HTERT RPE-1 (cell line): Measurements from ENCODE around the gene RUNX2.
"Not testable (repeated sequence)": the region's sequence is repeated elsewhere in the genome, so short reads cannot be mapped to it uniquely, and the experiment has no call there.

Experiments
- in situ Hi-C: fragments of 300-500 bp; cut with MboI; formaldehyde crosslinking; loops from 4 replicates; pipeline ENCODE4 v1.14.3; 2020; ENCODE audit warnings: low sequenced_read_pairs

The RUNX2 gene

GRCh38 chr6:45548657-45549515, 220.8 kb downstream of the RUNX2 start:
- in situ Hi-C loops = no loop called here

DNA sequence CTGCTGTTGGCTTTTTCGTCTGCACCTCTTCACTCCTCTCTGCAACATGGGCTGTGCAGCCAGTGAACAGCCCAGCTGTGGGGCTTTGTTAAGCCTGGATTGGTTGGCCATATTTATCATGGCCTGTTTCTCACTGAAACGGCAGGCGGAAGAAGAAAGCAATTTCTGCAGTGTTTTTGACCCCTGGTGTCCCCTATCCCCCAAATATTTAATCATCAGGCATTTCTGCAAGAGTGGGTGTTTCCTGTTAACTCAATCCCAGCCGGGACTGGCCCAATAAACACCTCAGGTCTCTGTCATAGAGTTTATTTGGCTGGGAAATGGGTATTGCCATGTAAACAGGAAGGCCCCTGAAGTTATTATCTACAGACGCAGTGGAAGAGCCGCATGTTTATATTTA, 224.4 kb downstream of the RUNX2 start:
- in situ Hi-C loops = no loop called here

GRCh38 chr6:45553730-45554344, 225.7 kb downstream of the RUNX2 start:
- in situ Hi-C loops = no loop called here

- in situ Hi-C loops = no loop called here
Measured at GRCh38 chr6:45554591-45554990, 226.5 kb downstream of the RUNX2 start.

- in situ Hi-C loops = no loop called here
Measured at GRCh38 chr6:45555981-45556771, 228.0 kb downstream of the RUNX2 start.

DNA sequence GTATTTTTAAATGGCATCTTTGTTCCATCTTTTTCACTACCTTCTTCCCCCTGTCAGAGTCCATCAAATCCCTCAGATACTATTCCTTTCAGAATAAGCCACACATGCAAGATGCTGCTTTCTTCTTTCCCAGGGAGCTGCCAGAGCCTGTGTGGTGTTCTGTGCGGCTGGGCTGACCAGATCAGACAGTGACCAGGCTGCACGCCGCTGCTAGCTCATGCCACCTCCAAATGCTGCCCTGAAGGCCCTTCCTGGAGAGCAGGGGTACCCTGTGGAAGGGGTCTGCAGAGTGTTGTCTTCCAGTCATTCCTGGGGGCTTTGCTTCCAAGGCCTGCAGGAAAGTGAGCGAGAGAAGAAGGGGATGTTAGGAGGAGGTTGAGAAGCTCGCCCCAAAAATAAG, 228.7 kb downstream of the RUNX2 start:
- in situ Hi-C loops = no loop called here

DNA sequence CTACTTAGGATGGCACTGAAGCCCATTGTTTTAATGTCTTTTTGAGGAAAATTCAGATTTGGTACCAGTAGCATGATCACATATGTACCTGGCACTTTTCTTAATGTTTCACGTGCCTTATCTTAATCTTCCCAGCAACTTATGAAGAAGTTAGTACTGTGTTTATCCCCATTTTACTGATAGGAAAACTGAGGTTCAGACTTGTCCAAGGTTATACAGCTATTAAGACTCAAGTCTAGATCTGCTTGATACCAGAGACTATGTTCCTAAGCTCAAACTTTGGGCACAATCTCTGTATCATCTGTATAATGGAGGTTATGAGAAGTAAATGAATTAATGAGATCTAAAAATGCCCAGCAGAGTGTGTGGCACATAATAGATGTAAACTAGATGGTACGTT, 229.3 kb downstream of the RUNX2 start:
- in situ Hi-C loops = no loop called here

GRCh38 chr6:45558858-45559257, 230.7 kb downstream of the RUNX2 start:
- in situ Hi-C loops = no loop called here

GRCh38 chr6:45560321-45560820, 232.2 kb downstream of the RUNX2 start:
- in situ Hi-C loops = not testable (repeated sequence)

DNA sequence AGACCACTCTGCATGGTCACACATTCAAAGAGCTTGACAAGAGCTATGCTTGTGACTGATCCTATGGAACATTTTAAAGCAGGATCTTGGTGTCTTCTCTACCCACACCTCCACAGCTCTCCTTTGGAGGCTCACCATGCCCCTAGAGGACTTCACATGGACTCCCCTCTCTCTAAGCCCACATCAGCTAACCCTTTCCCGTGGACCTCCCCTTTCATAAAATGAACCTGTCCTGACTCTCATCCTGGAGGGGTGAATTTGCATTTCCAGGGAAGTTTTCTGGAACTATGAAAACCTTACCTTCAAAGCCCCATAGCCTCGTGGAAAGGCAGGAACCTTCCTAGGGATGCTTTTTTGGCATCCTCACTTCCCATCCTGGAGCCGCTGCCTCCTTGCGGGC, 234.0 kb downstream of the RUNX2 start:
- in situ Hi-C loops = no loop called here

DNA sequence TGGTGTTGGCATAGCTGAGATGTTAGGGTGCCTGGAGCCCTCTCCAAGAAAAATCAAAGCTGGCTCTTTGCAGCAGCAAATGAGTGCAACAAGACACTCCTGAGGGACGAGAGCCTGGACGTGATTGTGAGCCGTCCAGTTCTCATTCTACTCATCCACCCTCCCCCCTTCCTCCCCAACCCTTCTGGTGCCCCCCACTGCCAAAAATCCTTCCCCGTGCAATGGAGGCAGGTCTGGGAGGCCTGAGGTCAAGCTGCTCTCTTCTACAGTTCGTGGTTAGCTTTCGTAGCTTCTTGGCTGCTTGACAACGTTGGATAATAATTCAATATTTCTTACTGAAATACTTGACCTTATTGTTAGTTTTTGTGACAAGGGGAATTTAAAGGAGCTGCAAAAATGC, 234.9 kb downstream of the RUNX2 start:
- in situ Hi-C loops = no loop called here

DNA sequence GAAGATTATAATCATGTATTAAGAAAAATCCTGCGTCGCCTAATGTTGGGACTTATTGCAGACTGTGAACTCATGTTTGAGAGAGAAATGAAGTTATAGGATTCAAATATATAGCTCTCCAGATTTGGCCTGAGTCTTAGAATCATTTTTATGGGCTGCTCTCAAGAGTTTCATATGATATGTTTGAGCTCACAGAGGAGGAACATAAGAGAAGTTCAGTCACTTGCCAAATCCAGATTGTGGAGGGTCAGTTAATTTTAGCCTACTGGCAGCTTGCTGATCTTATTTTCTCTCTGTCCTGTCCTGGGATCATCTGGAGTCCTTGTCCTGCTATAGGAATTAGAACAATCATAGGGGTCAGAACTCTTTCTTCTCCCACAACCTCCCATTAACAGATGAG, 235.7 kb downstream of the RUNX2 start:
- in situ Hi-C loops = no loop called here

GRCh38 chr6:45566882-45567281, 238.8 kb downstream of the RUNX2 start:
- in situ Hi-C loops = no loop called here

DNA sequence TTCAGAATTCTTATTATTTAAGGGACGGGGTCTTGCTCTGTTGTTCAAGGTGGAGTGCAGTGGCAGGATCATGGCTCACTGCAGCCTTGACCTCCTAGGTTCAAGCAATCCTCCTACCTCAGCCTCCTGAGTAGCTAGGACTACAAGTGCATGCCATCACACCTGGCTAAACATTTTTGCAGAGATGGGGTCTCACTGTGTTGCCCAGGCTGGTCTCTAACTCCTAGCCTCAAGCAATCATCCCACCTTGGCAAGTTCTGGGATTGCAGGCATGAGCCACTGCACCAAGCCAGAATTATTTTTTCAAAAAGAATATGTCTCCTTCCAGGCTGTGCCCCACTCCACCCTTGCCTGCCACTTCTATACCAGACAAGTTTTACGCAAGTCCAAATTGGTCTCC, 239.7 kb downstream of the RUNX2 start:
- in situ Hi-C loops = no loop called here

- in situ Hi-C loops = no loop called here
Measured at GRCh38 chr6:45568626-45569025, 240.5 kb downstream of the RUNX2 start.

- in situ Hi-C loops = no loop called here
Measured at GRCh38 chr6:45569210-45569945, 241.2 kb downstream of the RUNX2 start.

DNA sequence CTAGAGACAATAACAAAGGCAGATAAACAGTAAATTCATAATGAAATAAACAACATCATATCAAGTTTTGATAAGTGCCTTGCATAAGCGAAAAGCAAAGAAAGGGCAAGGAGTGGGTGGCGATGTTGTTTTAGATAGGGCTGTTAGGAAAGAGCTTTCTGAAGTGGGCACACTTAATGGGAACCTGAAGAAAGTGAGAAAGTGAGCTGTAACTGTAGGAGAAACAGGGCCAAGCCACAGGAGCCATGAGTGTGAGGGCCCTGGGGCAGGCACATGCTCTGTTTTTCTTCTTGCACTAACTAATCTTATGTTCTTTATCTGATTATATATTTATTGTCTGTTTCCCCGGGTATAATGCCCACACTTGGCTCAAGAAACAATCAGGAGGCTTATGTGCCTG, 243.0 kb downstream of the RUNX2 start:
- in situ Hi-C loops = no loop called here

DNA sequence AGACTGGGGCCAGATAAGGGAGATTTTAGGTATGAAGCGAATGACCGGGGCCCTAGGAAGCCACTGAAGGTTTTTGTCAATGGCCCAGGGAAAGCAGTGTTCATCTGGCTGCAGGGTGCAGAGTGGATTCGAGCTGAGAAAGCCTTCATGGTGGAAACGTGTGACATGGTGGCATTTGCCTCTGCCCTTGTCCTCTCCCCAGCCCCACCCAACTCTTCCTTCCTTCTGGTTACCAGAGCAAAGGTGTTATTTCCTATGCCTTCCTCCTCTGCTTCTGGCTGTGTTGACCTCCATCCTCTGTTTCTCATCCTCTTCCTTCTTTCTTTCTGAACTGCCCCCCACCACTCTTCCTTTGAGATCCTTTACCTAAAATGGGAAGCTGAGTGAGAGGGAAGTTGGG, 244.7 kb downstream of the RUNX2 start:
- in situ Hi-C loops = no loop called here

DNA sequence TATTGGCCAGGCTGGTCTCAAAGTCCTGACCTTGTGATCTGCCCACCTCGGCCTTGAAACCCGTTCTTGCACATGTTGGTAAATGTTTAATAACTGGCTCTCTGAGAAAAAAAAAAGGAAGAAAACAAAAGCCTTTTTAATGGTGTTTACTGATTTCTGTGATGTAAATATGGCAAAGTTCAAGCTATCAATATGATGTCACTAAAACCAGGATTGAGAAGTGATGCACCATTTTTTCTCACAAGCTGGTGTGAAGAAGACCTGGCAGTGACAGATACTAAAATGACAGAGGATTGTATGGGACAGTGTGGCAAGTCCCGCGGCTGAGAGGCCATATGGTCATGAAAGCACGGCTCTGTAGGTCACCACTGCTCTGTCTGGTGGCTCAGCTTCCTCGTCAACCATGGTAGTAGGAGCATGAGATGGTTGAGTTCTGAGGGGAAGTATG, 245.9 kb downstream of the RUNX2 start:
- in situ Hi-C loops = no loop called here

DNA sequence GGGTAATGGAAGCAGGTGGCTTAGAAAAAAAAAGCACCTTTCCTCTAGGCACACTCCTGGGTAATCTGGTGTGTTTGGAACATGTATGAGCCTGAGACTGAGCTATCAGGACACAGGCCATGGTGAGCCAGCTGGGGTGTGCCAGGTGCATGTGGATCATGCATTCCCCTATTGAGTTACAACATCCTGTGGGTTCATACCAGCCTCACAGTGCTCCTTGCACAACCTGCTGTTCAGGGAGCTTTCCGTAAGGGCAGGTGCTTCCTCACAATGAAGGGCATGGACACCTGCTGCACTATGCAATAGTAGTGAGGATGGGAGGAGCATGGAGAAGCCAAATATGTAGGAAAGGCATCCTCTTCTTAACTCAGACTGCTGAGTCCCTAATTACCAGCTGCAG, 246.8 kb downstream of the RUNX2 start:
- in situ Hi-C loops = no loop called here
